Measurements from ENCODE around the gene TRIM33. TPM values are rescaled to one million over a fixed set of nuclear protein-coding genes. Genes with fewer than 3 reads are reported as not detected.

Gene TRIM33
- total and polyA plus RNA-seq, 2 experiments from 2014 or later, result 10.6 to 17.6 TPM

DNA sequence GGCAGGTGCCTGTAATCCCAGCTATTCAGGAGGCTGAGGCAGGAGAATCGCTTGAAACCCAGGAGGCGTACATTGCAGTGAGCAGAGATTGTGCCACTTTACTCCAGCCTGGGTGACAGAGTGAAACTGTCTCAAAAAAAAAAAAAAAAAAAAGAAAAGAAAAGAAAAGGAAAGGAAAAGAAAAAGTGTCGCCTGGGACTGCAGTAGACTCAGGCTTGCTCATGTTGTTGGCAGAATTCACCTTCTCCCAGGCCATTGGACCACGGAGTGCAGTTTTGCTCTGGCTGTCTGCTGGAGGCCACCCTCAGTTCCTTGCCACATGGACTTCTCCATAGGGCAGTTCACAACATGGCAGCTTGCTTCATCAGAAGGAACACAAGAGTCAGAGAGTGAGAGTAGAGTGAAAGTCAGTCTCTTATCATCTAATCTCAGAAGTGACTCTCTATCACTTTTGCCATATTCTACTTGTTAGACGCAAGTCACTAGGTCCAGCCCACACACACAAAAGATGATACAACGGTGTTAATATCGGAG, 41.2 kb upstream of the TRIM33 start:
- TF ChIP-seq EZH2phosphoT487 (IDR thresholded peaks at IDR 0.05; ENCODE audit: insufficient read depth, low read depth) (no peak), EZH2 (IDR thresholded peaks at IDR 0.05; ENCODE audit: insufficient read depth, poor library complexity, severe bottlenecking) (no peak)
- in situ Hi-C loops (cut with MboI), result no loop called here
- H3K27me3 ChIP-seq (replicated peaks; ENCODE audit: insufficient read depth), result no peaks in the 10 kb centered on the region

GRCh38 chr1:114551400-114551799, 40.4 kb upstream of the TRIM33 start:
- Histone ChIP-seq H2AFZ (no peak overlapping the region), H3K9ac (no peak overlapping the region), H3F3A (ENCODE audit: insufficient read depth) (no peaks in the 10 kb centered on the region), H4K20me1 (ENCODE audit: insufficient read depth) (no peaks in the 10 kb centered on the region), H3K79me2 (ENCODE audit: insufficient read depth) (no peaks in the 10 kb centered on the region), H3K4me2 (ENCODE audit: unreplicated experiment) (no peak overlapping the region), H3K9me2 (ENCODE audit: insufficient read depth) (no peaks in the 10 kb centered on the region), H3K27me3 (replicated peaks; ENCODE audit: insufficient read depth) (no peaks in the 10 kb centered on the region), H3K27ac (no peak overlapping the region), H3K4me3 (no peak overlapping the region), H3K4me1 (ENCODE audit: insufficient read depth) (no peaks in the 10 kb centered on the region), H3K36me3 (ENCODE audit: low read depth) (no peaks in the 10 kb centered on the region), H3K9me3 (ENCODE audit: low read depth) (no peaks in the 10 kb centered on the region)
- DNase-seq, result no peak
- TF ChIP-seq EZH2 (IDR thresholded peaks at IDR 0.05; ENCODE audit: insufficient read depth, poor library complexity, severe bottlenecking) (no peak), EZH2phosphoT487 (IDR thresholded peaks at IDR 0.05; ENCODE audit: insufficient read depth, low read depth) (no peak)
- in situ Hi-C loops (cut with MboI), result no loop called here
- WGBS, 2 experiments (ENCODE audit: low coverage in 1 of 2, low lambda C conversion rate in 2 of 2, missing lambda C conversion rate in 2 of 2), result 72 to 78% methylated on average over 4 of the region's 4 CpGs

More for the DNA sequence above, 41.2 kb upstream of the TRIM33 start:
- Histone ChIP-seq H3F3A (ENCODE audit: insufficient read depth) (no peaks in the 10 kb centered on the region), H2AFZ (no peak overlapping the region), H3K9me2 (ENCODE audit: insufficient read depth) (no peaks in the 10 kb centered on the region), H3K9ac (no peak overlapping the region), H3K79me2 (ENCODE audit: insufficient read depth) (no peaks in the 10 kb centered on the region), H3K27ac (no peak overlapping the region), H3K4me2 (ENCODE audit: unreplicated experiment) (no peak overlapping the region), H3K4me1 (ENCODE audit: insufficient read depth) (no peaks in the 10 kb centered on the region), H3K9me3 (ENCODE audit: low read depth) (no peaks in the 10 kb centered on the region), H4K20me1 (ENCODE audit: insufficient read depth) (no peaks in the 10 kb centered on the region), H3K4me3 (no peak overlapping the region), H3K36me3 (ENCODE audit: low read depth) (no peaks in the 10 kb centered on the region)
- 86 to 88% methylated on average over 7 of the region's 7 CpGs for WGBS, 2 experiments (ENCODE audit: low coverage in 1 of 2, low lambda C conversion rate in 2 of 2, missing lambda C conversion rate in 2 of 2)
- DNase-seq, result no peak

GRCh38 chr1:114550336-114550735, 39.3 kb upstream of the TRIM33 start:
- H3K36me3 ChIP-seq (ENCODE audit: low read depth), result no peaks in the 10 kb centered on the region
- H3K27me3 ChIP-seq (replicated peaks; ENCODE audit: insufficient read depth), result no peaks in the 10 kb centered on the region
- H3K4me1 ChIP-seq (ENCODE audit: insufficient read depth), result no peaks in the 10 kb centered on the region
- no peak for DNase-seq
- WGBS, 2 experiments (ENCODE audit: low coverage in 1 of 2, low lambda C conversion rate in 2 of 2, missing lambda C conversion rate in 2 of 2), result 87 to 97% methylated on average over 2 of the region's 2 CpGs
- no peaks in the 10 kb centered on the region for H3K9me3 ChIP-seq (ENCODE audit: low read depth)
- in situ Hi-C loops (cut with MboI), result no loop called here
- no peaks in the 10 kb centered on the region for H3K79me2 ChIP-seq (ENCODE audit: insufficient read depth)
- H3K9ac ChIP-seq, result no peak overlapping the region
- no peaks in the 10 kb centered on the region for H4K20me1 ChIP-seq (ENCODE audit: insufficient read depth)
- no peak overlapping the region for H3K4me3 ChIP-seq
- H3F3A ChIP-seq (ENCODE audit: insufficient read depth), result no peaks in the 10 kb centered on the region
- H2AFZ ChIP-seq, result no peak overlapping the region
- TF ChIP-seq EZH2phosphoT487 (IDR thresholded peaks at IDR 0.05; ENCODE audit: insufficient read depth, low read depth) (no peak), EZH2 (IDR thresholded peaks at IDR 0.05; ENCODE audit: insufficient read depth, poor library complexity, severe bottlenecking) (no peak)
- H3K4me2 ChIP-seq (ENCODE audit: unreplicated experiment), result no peak overlapping the region
- H3K27ac ChIP-seq, result no peak overlapping the region
- H3K9me2 ChIP-seq (ENCODE audit: insufficient read depth), result no peaks in the 10 kb centered on the region

DNA sequence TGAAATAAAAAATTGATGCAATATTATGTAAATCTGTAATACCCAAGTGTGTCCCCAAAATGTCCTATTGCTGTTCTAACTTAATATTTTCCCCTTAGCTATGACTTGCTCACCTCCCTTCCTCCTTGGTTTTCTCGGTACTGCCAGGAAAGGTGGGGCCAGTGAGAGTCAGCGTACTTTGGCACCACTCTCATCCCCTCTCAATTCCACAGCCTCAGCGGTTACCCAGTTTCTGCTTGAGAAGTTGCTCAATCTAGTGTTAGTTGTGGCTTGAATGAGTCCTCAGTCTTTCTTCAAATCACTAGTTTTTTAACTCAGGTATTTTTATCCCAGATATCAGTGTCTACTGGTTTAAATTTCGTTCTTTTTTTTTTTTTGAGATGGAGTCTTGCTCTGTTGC, 38.1 kb upstream of the TRIM33 start:
- WGBS, 2 experiments (ENCODE audit: low coverage in 1 of 2, low lambda C conversion rate in 2 of 2, missing lambda C conversion rate in 2 of 2), result 41 to 42% methylated on average over 4 of the region's 4 CpGs
- H3K79me2 ChIP-seq (ENCODE audit: insufficient read depth), result no peaks in the 10 kb centered on the region
- no peaks in the 10 kb centered on the region for H3K9me3 ChIP-seq (ENCODE audit: low read depth)
- H3F3A ChIP-seq (ENCODE audit: insufficient read depth), result no peaks in the 10 kb centered on the region
- in situ Hi-C loops (cut with MboI), result no loop called here
- no peak overlapping the region for H3K4me2 ChIP-seq (ENCODE audit: unreplicated experiment)
- H2AFZ ChIP-seq, result no peak overlapping the region
- no peaks in the 10 kb centered on the region for H3K9me2 ChIP-seq (ENCODE audit: insufficient read depth)
- H4K20me1 ChIP-seq (ENCODE audit: insufficient read depth), result no peaks in the 10 kb centered on the region
- no peak overlapping the region for H3K4me3 ChIP-seq
- TF ChIP-seq EZH2 (IDR thresholded peaks at IDR 0.05; ENCODE audit: insufficient read depth, poor library complexity, severe bottlenecking) (no peak), EZH2phosphoT487 (IDR thresholded peaks at IDR 0.05; ENCODE audit: insufficient read depth, low read depth) (no peak)
- peak; percentile 43 for DNase-seq
- H3K36me3 ChIP-seq (ENCODE audit: low read depth), result no peaks in the 10 kb centered on the region
- H3K4me1 ChIP-seq (ENCODE audit: insufficient read depth), result no peaks in the 10 kb centered on the region
- H3K27ac ChIP-seq, result no peak overlapping the region
- H3K27me3 ChIP-seq (replicated peaks; ENCODE audit: insufficient read depth), result no peaks in the 10 kb centered on the region
- no peak overlapping the region for H3K9ac ChIP-seq

DNA sequence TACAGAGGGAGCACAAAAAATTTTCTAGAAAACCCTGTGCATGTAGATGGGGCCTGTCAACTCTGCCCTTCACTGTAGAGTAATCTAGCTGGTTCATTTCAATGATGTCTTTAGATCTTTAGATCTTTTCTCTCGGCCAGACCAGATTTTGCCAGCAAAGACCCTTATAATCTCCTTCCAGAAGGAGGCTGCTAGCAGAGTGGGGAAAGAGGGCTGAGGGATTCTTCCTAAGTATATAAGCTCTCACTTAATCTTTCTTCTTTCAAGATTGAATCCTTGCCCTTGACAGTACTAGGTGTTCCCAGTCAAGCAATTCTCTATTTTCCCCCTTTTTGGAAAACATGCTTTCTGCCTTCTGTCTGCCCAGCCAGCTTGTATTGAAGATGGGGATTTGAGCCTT, 36.1 kb upstream of the TRIM33 start:
- DNase-seq, result no peak
- Histone ChIP-seq H3K9me2 (ENCODE audit: insufficient read depth) (no peaks in the 10 kb centered on the region), H2AFZ (no peak overlapping the region), H3K4me3 (no peak overlapping the region), H3K4me1 (ENCODE audit: insufficient read depth) (no peaks in the 10 kb centered on the region), H3K36me3 (ENCODE audit: low read depth) (no peaks in the 10 kb centered on the region), H3K4me2 (ENCODE audit: unreplicated experiment) (no peak overlapping the region), H3K9me3 (ENCODE audit: low read depth) (no peaks in the 10 kb centered on the region), H4K20me1 (ENCODE audit: insufficient read depth) (no peaks in the 10 kb centered on the region), H3K9ac (no peak overlapping the region), H3K27me3 (replicated peaks; ENCODE audit: insufficient read depth) (no peaks in the 10 kb centered on the region), H3F3A (ENCODE audit: insufficient read depth) (no peaks in the 10 kb centered on the region), H3K27ac (no peak overlapping the region), H3K79me2 (ENCODE audit: insufficient read depth) (no peaks in the 10 kb centered on the region)
- in situ Hi-C loops (cut with MboI), result no loop called here
- TF ChIP-seq EZH2 (IDR thresholded peaks at IDR 0.05; ENCODE audit: insufficient read depth, poor library complexity, severe bottlenecking) (no peak), EZH2phosphoT487 (IDR thresholded peaks at IDR 0.05; ENCODE audit: insufficient read depth, low read depth) (no peak)
- 63 to 65% methylated on average over 1 of the region's 1 CpG for WGBS, 2 experiments (ENCODE audit: low coverage in 1 of 2, low lambda C conversion rate in 2 of 2, missing lambda C conversion rate in 2 of 2)

Measured in GM23248 (cell line).